DMS153 treated with DMSO at 0.1 percent for 48 hours (cell line): ENCODE results near the gene NCOA7.
"Not testable (repeated sequence)": the region's sequence is repeated elsewhere in the genome, so short reads cannot be mapped to it uniquely, and the experiment has no call there.

Source experiments
- DNase-seq: peaks from one replicate; lab custom pipeline; 2025; ENCODE audit not compliant: unreplicated experiment; lab: John Stamatoyannopoulos, UW

The NCOA7 gene

GRCh38 chr6:125791151-125791819 is 525 bp downstream of the NCOA7 start:
- DNase-seq: peak; percentile 25

GRCh38 chr6:125791820-125792165 is 1.0 kb downstream of the NCOA7 start:
- DNase-seq: no peak

- DNase-seq: no peak
These were observed 1.4 kb downstream of the NCOA7 start for GRCh38 chr6:125792172-125792571.

GRCh38 chr6:125792680-125793079 is 1.9 kb downstream of the NCOA7 start:
- DNase-seq: no peak

- no peak for DNase-seq
These were observed 2.5 kb downstream of the NCOA7 start for GRCh38 chr6:125793280-125793679.

- no peak for DNase-seq
These were observed 3.1 kb downstream of the NCOA7 start for GRCh38 chr6:125793863-125794262.

- no peak for DNase-seq
These were observed 3.8 kb downstream of the NCOA7 start for GRCh38 chr6:125794342-125795137.

GRCh38 chr6:125795301-125795700 is 4.5 kb downstream of the NCOA7 start:
- no peak for DNase-seq

GRCh38 chr6:125797120-125797885 is 6.5 kb downstream of the NCOA7 start:
- no peak for DNase-seq

- no peak for DNase-seq
These were observed 7.2 kb downstream of the NCOA7 start for GRCh38 chr6:125797886-125798444.

GRCh38 chr6:125798734-125799508 is 8.2 kb downstream of the NCOA7 start:
- no peak for DNase-seq

GRCh38 chr6:125802383-125802782 is 11.6 kb downstream of the NCOA7 start:
- no peak for DNase-seq

- no peak for DNase-seq
These were observed 12.2 kb downstream of the NCOA7 start for GRCh38 chr6:125802943-125803377.

GRCh38 chr6:125804264-125804663 is 13.5 kb downstream of the NCOA7 start:
- no peak for DNase-seq

GRCh38 chr6:125804866-125805425 is 14.2 kb downstream of the NCOA7 start:
- DNase-seq: not testable (repeated sequence)

GRCh38 chr6:125806813-125807212 is 16.1 kb downstream of the NCOA7 start:
- DNase-seq: no peak

- no peak for DNase-seq
These were observed 16.5 kb downstream of the NCOA7 start for GRCh38 chr6:125807293-125807692.

GRCh38 chr6:125808060-125808459 is 17.3 kb downstream of the NCOA7 start:
- DNase-seq: no peak

GRCh38 chr6:125808591-125808990 is 17.8 kb downstream of the NCOA7 start:
- DNase-seq: no peak

- DNase-seq: no peak
These were observed 18.9 kb downstream of the NCOA7 start for GRCh38 chr6:125809570-125810170.
